ENCODE data around the gene ANKRD40.

DNA sequence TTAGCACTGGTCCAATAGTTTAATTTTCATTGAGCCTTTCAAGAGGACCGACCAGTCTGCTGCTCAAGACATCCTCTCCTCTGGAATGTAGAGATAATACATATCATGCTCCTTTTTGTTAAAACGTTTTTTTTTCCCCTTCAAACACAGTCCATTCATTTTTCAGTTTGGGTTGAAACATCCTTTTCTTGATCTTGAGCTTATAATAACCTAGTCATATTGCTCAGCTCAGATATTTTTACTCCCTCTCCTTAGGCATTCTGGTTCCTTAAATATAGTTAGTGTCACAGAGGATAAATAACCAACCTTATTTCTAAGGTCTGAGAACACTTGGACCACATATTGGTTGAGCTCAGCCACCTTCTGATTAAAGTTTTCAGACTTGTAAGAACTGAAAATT is 46.8 kb upstream of the ANKRD40 start:
- TF ChIP-seq CTCF (IDR thresholded peaks at IDR 0.05): no peak
- TF ChIP-seq EZH2 (IDR thresholded peaks at IDR 0.05; ENCODE audit: borderline replicate concordance, insufficient read depth, low read depth, low read length, poor library complexity, severe bottlenecking): no peak

Measured in B cell (primary cell).